ENCODE measurements around the gene PAMR1.

DNA sequence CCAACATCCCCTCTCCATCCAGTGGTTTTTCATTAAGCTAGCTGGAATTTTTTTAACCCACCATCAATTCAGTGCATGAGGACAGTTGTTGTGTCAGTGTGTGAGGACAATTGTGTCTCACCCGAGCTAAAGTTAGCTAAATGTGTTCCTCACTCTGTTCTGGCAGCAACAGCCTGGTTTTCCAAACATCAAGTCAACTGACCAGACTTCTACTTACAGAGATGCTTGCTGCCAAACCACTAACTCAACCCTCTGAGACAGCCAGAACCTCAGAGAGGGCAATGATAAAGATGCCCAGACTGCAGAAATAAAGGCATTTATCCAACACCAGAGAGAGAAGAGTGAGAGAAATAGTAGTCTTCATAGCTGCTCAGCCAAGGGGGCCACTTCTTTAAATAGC, 6.7 kb downstream of the PAMR1 start:
- no peak for TF ChIP-seq POLR2AphosphoS5 (IDR thresholded peaks at IDR 0.05; ENCODE audit: insufficient read depth, low read depth, low read length)
- TF ChIP-seq, protein P1, sequence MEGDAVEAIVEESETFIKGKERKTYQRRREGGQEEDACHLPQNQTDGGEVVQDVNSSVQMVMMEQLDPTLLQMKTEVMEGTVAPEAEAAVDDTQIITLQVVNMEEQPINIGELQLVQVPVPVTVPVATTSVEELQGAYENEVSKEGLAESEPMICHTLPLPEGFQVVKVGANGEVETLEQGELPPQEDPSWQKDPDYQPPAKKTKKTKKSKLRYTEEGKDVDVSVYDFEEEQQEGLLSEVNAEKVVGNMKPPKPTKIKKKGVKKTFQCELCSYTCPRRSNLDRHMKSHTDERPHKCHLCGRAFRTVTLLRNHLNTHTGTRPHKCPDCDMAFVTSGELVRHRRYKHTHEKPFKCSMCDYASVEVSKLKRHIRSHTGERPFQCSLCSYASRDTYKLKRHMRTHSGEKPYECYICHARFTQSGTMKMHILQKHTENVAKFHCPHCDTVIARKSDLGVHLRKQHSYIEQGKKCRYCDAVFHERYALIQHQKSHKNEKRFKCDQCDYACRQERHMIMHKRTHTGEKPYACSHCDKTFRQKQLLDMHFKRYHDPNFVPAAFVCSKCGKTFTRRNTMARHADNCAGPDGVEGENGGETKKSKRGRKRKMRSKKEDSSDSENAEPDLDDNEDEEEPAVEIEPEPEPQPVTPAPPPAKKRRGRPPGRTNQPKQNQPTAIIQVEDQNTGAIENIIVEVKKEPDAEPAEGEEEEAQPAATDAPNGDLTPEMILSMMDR (IDR thresholded peaks at IDR 0.05; ENCODE audit: extremely low read depth in 1 of 2, insufficient read depth in 1 of 2, low read depth in 1 of 2, low read length in 2 of 2), result no peak
- TF ChIP-seq MYC (IDR thresholded peaks at IDR 0.05; ENCODE audit: low read depth, low read length), result no peak
- no peak for TF ChIP-seq POLR2A (IDR thresholded peaks at IDR 0.05; ENCODE audit: low read depth, low read length)
